Measurements from ENCODE around the gene SNAI3.

Gene SNAI3

GRCh38 chr16:88686439-88687253 is at the start of gene SNAI3:
SNAI3 (minus strand) TSS chr16:88686507; CDS start chr16:88686406, 101 bp downstream.
- peak; percentile 81 for DNase-seq (ENCODE audit: low spot score)

- no peak for DNase-seq (ENCODE audit: low spot score)
These were observed 49.8 kb upstream of the SNAI3 start for GRCh38 chr16:88736088-88736487.

- no peak for DNase-seq (ENCODE audit: low spot score)
These were observed 49.3 kb upstream of the SNAI3 start for GRCh38 chr16:88735616-88736015.

GRCh38 chr16:88735121-88735520 is 48.8 kb upstream of the SNAI3 start:
- DNase-seq (ENCODE audit: low spot score) = no peak

GRCh38 chr16:88734361-88734728 is 48.0 kb upstream of the SNAI3 start:
- DNase-seq (ENCODE audit: low spot score) = no peak

GRCh38 chr16:88733630-88734360 is 47.5 kb upstream of the SNAI3 start:
- no peak for DNase-seq (ENCODE audit: low spot score)

GRCh38 chr16:88732961-88733294 is 46.6 kb upstream of the SNAI3 start:
- no peak for DNase-seq (ENCODE audit: low spot score)

GRCh38 chr16:88732172-88732960 is 46.1 kb upstream of the SNAI3 start:
- DNase-seq (ENCODE audit: low spot score) = no peak

GRCh38 chr16:88731699-88732098 is 45.4 kb upstream of the SNAI3 start:
- peak; percentile 71 for DNase-seq (ENCODE audit: low spot score)

GRCh38 chr16:88730632-88731607 is 44.6 kb upstream of the SNAI3 start:
- DNase-seq (ENCODE audit: low spot score) = no peak

GRCh38 chr16:88727871-88728270 is 41.6 kb upstream of the SNAI3 start:
- no peak for DNase-seq (ENCODE audit: low spot score)

GRCh38 chr16:88726981-88727380 is 40.7 kb upstream of the SNAI3 start:
- no peak for DNase-seq (ENCODE audit: low spot score)

GRCh38 chr16:88726408-88726749 is 40.1 kb upstream of the SNAI3 start:
- DNase-seq (ENCODE audit: low spot score) = no peak

- DNase-seq (ENCODE audit: low spot score) = no peak
These were observed 39.5 kb upstream of the SNAI3 start for GRCh38 chr16:88725609-88726407.

GRCh38 chr16:88724855-88725555 is 38.7 kb upstream of the SNAI3 start:
- DNase-seq (ENCODE audit: low spot score) = no peak

GRCh38 chr16:88723911-88724310 is 37.6 kb upstream of the SNAI3 start:
- no peak for DNase-seq (ENCODE audit: low spot score)

- DNase-seq (ENCODE audit: low spot score) = no peak
These were observed 37.2 kb upstream of the SNAI3 start for GRCh38 chr16:88723507-88723887.

GRCh38 chr16:88722784-88723506 is 36.6 kb upstream of the SNAI3 start:
- no peak for DNase-seq (ENCODE audit: low spot score)
